Endodermal cell (in vitro differentiated cells): ENCODE measurements around the gene CRELD2. TPM values are rescaled to one million over a fixed set of nuclear protein-coding genes. Genes with fewer than 3 reads are reported as not detected.

ENCODE experiments used
- DNase-seq: peaks from one replicate; pipeline ENCODE4 v3.0.0-alpha.2; 2017
- H3K27ac ChIP-seq: 2 replicates; pipeline ENCODE4 v1.5.1; 2013; ENCODE audit warnings: mild to moderate bottlenecking, low read depth, low read length, moderate library complexity
- H3K27me3 ChIP-seq: 2 replicates; pipeline ENCODE4 v1.6.1; 2013; ENCODE audit warnings: mild to moderate bottlenecking, low read length, moderate library complexity; ENCODE audit not compliant: insufficient read depth, control insufficient read depth, poor library complexity, severe bottlenecking
- H3K36me3 ChIP-seq: 2 replicates; pipeline ENCODE4 v1.7.0; 2013; ENCODE audit warnings: mild to moderate bottlenecking, low read length, moderate library complexity; ENCODE audit not compliant: control insufficient read depth, insufficient read depth
- H3K4me1 ChIP-seq: one replicate; pipeline ENCODE4 v1.7.0; 2013; ENCODE audit warnings: low read length; ENCODE audit not compliant: control insufficient read depth, insufficient read depth
- H3K4me3 ChIP-seq: 2 replicates; pipeline ENCODE4 v1.5.1; 2013; ENCODE audit warnings: mild to moderate bottlenecking, low read length, moderate library complexity
- H3K9ac ChIP-seq: 2 replicates; pipeline ENCODE4 v1.6.1; 2013; ENCODE audit warnings: mild to moderate bottlenecking, low read length, moderate library complexity; ENCODE audit not compliant: poor library complexity, severe bottlenecking; ENCODE audit errors: extremely low read depth
- H3K9me3 ChIP-seq: 2 replicates; pipeline ENCODE4 v1.6.1; 2013; ENCODE audit warnings: mild to moderate bottlenecking, low read length, moderate library complexity; ENCODE audit not compliant: control insufficient read depth
- H3K27ac Mint-ChIP-seq: 2 replicates; pipeline ENCODE4 v1.8.0; 2020; ENCODE audit warnings: mixed read lengths
- H3K27me3 Mint-ChIP-seq: 2 replicates; pipeline ENCODE4 v1.8.0; 2021; ENCODE audit warnings: mild to moderate bottlenecking, mixed read lengths; ENCODE audit not compliant: insufficient read depth
- H3K36me3 Mint-ChIP-seq: 2 replicates; pipeline ENCODE4 v1.8.0; 2020; ENCODE audit warnings: low read depth, mixed read lengths
- H3K4me1 Mint-ChIP-seq: 2 replicates; pipeline ENCODE4 v1.8.0; 2020; ENCODE audit warnings: mixed read lengths
- H3K4me3 Mint-ChIP-seq: 2 replicates; pipeline ENCODE4 v1.8.0; 2020; ENCODE audit warnings: mild to moderate bottlenecking, moderate library complexity, mixed read lengths
- H3K9me3 Mint-ChIP-seq: 2 replicates; pipeline ENCODE4 v1.8.0; 2020; ENCODE audit warnings: mild to moderate bottlenecking, mixed read lengths
- WGBS, 2 experiments: methylation state at CpG; one replicate each; pipeline versions ENCODE4 v1.1.5 to v1.1.7; 2013; ENCODE audit warnings: missing lambda C conversion rate in 2 of 2, mixed read lengths in 1 of 2; ENCODE audit not compliant: insufficient coverage in 1 of 2, insufficient read length in 1 of 2; 5-methylcytosine and 5-hydroxymethylcytosine counted together
- total RNA-seq, 2 donors: library from RNA; stranded (reverse); fragmentation: NEBNext Ultra II Directional in 1 of 2; extraction: Animal tissue kit (Norgen Biotek cat#: 25700) in 1 of 2; gene quantifications; 2 replicates in 1 of 2; 3 replicates in 1 of 2; pipeline ENCODE4 v1.2.1, GENCODE V29; 2021
- TF ChIP-seq, protein P1 (sequence below): fragments of 200-600 bp; sonication (generic); conservative IDR thresholded peaks from 2 replicates; pipeline ENCODE4 v1.5.0; 2021; ENCODE audit warnings: antibody characterized with exemption, mild to moderate bottlenecking

Gene CRELD2
- total RNA-seq, 2 donors from 2014 or later, result 39.8 to 62.9 TPM

DNA sequence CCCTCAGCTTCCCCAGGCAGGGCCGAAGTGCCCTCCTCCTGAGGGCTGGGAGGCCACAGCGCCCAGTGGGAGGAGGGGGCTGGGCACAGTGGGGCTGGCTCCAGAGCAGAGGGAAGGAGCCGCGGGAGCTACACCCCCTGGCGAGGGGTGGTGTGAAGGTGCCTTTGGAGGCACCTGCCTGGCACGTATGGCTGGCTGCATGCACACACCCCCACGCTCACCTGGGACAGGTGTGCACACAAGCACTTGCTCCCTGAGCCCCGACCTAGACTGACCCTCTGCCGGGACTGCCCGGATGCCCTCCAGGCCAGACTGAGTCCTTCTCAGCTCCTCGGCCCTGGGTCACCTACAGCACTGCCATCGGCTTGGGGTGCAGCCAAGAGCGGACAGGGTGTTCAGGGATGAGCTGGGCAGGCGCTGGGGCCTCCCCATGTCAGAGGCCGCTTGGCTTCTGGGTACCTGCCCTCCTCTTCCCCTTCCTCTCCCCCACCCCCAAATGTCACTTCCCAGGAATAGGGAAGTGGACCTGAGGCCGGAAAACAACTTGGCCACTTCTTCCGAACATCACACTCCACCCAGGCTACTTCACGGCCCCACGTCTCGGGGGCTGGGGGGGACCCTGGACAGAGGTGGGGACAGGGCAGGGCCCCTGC, 34.7 kb downstream of the CRELD2 start:
- no peaks in the 10 kb centered on the region for H3K27me3 Mint-ChIP-seq
- no peaks in the 10 kb centered on the region for H3K36me3 ChIP-seq
- no peak overlapping the region for H3K4me3 Mint-ChIP-seq
- H3K4me1 ChIP-seq, result peaks cover 6% of the 10 kb centered on the region
- WGBS, 2 experiments, result 94 to 95% methylated on average over 9 to 20 of the region's 20 CpGs
- no peaks in the 10 kb centered on the region for H3K9me3 ChIP-seq
- no peaks in the 10 kb centered on the region for H3K27me3 ChIP-seq
- TF ChIP-seq, protein P1, sequence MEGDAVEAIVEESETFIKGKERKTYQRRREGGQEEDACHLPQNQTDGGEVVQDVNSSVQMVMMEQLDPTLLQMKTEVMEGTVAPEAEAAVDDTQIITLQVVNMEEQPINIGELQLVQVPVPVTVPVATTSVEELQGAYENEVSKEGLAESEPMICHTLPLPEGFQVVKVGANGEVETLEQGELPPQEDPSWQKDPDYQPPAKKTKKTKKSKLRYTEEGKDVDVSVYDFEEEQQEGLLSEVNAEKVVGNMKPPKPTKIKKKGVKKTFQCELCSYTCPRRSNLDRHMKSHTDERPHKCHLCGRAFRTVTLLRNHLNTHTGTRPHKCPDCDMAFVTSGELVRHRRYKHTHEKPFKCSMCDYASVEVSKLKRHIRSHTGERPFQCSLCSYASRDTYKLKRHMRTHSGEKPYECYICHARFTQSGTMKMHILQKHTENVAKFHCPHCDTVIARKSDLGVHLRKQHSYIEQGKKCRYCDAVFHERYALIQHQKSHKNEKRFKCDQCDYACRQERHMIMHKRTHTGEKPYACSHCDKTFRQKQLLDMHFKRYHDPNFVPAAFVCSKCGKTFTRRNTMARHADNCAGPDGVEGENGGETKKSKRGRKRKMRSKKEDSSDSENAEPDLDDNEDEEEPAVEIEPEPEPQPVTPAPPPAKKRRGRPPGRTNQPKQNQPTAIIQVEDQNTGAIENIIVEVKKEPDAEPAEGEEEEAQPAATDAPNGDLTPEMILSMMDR, result no peak
- no peak overlapping the region for H3K27ac Mint-ChIP-seq
- DNase-seq, result no peak
- H3K27ac ChIP-seq, result no peak overlapping the region
- no peaks in the 10 kb centered on the region for H3K9me3 Mint-ChIP-seq
- no peaks in the 10 kb centered on the region for H3K4me1 Mint-ChIP-seq
- no peak overlapping the region for H3K4me3 ChIP-seq
- H3K9ac ChIP-seq, result no peak overlapping the region
- no peaks in the 10 kb centered on the region for H3K36me3 Mint-ChIP-seq

DNA sequence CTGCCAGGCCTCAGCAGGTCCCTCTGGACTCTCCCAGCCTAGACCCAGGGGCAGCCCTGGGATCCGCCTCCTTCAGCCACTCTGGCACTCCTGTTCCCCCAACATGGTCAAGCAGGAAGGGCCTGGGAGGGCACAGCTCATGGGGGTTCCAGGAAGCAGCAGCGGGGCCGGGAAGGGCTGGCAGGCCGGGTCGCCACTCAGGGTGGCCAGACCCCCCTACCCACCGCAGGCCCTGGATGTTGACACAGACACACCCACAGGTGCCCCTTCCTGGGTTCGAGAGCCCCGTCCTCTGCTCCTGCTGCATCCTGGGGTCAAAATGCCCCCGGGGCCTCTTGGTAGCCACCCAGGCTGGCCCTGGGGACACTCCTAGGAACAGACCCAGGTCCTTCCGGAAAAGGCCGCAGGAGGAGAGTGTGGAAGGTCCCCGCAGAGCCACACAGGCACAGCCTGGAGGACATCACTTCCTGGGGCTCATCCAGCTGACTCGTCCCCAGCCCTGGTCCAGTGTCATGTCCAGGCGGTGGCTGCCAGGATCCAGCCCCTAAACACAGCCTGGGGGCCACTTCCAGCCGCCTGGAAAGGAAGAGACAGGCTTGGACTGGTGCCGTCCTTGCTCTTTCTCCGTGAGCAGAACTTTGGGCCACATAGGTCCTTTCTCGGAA, 35.4 kb downstream of the CRELD2 start:
- H3K9ac ChIP-seq, result no peak overlapping the region
- no peaks in the 10 kb centered on the region for H3K4me1 Mint-ChIP-seq
- no peaks in the 10 kb centered on the region for H3K27me3 ChIP-seq
- no peaks in the 10 kb centered on the region for H3K36me3 ChIP-seq
- no peaks in the 10 kb centered on the region for H3K27me3 Mint-ChIP-seq
- no peak overlapping the region for H3K27ac ChIP-seq
- H3K27ac Mint-ChIP-seq, result no peak overlapping the region
- no peaks in the 10 kb centered on the region for H3K36me3 Mint-ChIP-seq
- 87 to 88% methylated on average over 14 to 18 of the region's 18 CpGs for WGBS, 2 experiments
- no peaks in the 10 kb centered on the region for H3K9me3 ChIP-seq
- H3K4me1 ChIP-seq, result peaks cover 6% of the 10 kb centered on the region
- TF ChIP-seq, protein P1, result no peak
- H3K4me3 Mint-ChIP-seq, result no peak overlapping the region
- DNase-seq, result no peak
- H3K9me3 Mint-ChIP-seq, result no peaks in the 10 kb centered on the region
- no peak overlapping the region for H3K4me3 ChIP-seq

DNA sequence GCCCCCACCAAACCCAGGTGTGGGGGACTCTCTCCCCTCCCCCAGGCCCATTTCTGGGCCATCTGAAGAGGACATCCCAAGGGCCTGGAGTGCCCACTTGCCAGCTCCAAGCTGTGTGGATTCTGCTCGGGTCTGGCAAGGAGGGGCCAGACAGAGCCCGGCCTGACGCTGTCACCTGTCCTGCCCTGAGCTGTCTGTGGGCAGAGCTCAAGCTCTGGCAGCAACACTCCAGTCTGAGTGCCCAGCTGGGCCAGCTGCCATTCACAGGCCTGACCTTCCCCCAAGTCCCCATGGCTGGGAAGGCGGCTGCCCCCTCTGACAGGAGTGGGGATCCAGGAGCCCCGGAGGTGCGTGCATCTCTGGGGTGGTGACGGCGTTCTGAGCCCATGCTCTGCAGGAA, 35.9 kb downstream of the CRELD2 start:
- no peak overlapping the region for H3K27ac Mint-ChIP-seq
- no peaks in the 10 kb centered on the region for H3K9me3 Mint-ChIP-seq
- H3K27me3 ChIP-seq, result no peaks in the 10 kb centered on the region
- no peaks in the 10 kb centered on the region for H3K9me3 ChIP-seq
- no peak overlapping the region for H3K9ac ChIP-seq
- TF ChIP-seq, protein P1, result no peak
- no peak for DNase-seq
- H3K4me1 ChIP-seq, result peaks cover 6% of the 10 kb centered on the region
- no peaks in the 10 kb centered on the region for H3K27me3 Mint-ChIP-seq
- WGBS, 2 experiments, result 89 to 94% methylated on average over 6 to 8 of the region's 8 CpGs
- no peak overlapping the region for H3K4me3 ChIP-seq
- no peak overlapping the region for H3K4me3 Mint-ChIP-seq
- H3K36me3 Mint-ChIP-seq, result no peaks in the 10 kb centered on the region
- peaks cover 4% of the 10 kb centered on the region for H3K4me1 Mint-ChIP-seq
- no peaks in the 10 kb centered on the region for H3K36me3 ChIP-seq
- H3K27ac ChIP-seq, result no peak overlapping the region
